Left cardiac atrium (tissue), 4 donors: Measurements from ENCODE around the gene TIMP4. TPM values are rescaled to one million over a fixed set of nuclear protein-coding genes. Genes with fewer than 3 reads are reported as not detected.

Source experiments
- ATAC-seq, 2 donors: fragments of 200-7000 bp; cut with Tn5 transposase; one replicate each; pipeline ENCODE4 v1.9.1; 2020; ENCODE audit warnings: mild to moderate bottlenecking in 2 of 2, moderate library complexity in 2 of 2
- DNase-seq: peaks from one replicate; pipeline ENCODE4 v3.0.0-alpha.2; 2020
- intact Hi-C, 2 donors: fragments of 100-400 bp; cut with DNase I; formaldehyde crosslinking; loops; one replicate each; pipeline versions ENCODE4 v1.14.1 to v1.15.1; 2022 to 2023
- total RNA-seq, 2 donors: library from RNA; stranded (reverse); fragmentation: NEBNext Ultra II Directional; extraction: Animal tissue kit (Norgen Biotek cat#: 25700); gene quantifications; one replicate each; pipeline ENCODE4 v1.2.1, GENCODE V29; 2021
- donor health status: DM: no; HTN: yes; CAD: no.
- donor health status: DM: no; HTN: yes; CAD: no; lungs with severe emphysema.
- donor health status: DM: yes; HTN: yes; CAD: no.
- donor health status: Dilated cardiomyopathy.

Gene TIMP4
- total RNA-seq, 2 donors from 2014 or later: 54.5 to 72.8 TPM

DNA sequence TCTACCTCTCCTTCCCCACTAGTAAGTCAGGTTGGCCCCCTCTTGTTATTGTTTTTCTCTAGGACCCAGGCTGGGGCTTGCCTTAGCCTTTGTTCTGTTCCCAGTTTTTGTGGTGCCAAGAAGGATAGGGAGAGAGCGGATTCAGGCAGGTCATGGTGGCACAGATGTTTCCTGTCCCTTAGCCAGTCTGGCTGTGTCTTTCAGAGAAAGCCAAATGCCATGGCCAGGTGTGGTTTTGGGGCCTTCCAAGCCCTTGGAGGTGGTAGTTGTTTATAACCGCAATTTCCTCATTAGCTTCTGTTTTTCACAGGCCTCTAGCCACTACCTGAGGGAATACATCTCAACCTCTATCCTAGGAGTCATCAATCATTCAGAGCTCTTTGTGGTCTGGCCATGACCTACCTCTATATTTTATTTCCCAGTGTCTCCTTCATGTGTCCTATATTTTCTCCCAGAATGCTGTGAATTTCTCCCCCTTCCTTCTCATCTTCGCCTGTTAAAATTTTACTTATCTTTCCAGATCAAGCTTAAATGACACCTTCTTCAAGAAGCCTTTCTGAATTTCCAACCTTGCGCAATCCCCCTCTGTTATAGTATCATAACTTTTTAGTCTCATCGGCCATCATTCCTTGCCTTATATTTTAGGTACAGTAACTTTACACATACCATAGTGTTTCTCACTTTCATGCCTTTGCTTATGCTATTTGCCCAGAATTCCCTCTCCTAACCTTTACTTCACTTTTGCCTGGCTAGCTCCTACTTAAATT is 38.2 kb downstream of the TIMP4 start:
- ATAC-seq (no peak), DNase-seq (no peak)
- intact Hi-C loops: no loop called here

DNA sequence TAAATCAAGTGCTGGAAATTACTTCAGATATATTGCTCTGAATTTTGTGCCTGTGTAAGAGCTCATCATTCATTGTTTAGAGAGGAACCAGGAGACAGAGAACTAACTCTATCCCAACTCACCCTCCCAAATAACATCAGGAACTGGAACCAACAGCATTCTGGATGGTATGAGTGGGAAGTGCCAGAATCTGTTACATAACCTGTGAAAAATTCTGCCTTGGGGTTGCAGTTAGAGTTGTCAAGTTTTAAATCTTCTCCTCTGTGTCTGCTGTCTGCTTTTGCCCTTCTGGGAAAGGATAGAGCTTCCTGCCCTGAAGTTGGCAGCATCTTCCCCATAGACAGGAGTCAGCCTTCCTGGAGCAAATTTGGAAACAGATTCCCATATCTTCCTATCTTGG is 41.2 kb downstream of the TIMP4 start:
- intact Hi-C loops: no loop called here
- ATAC-seq (no peak), DNase-seq (no peak)

DNA sequence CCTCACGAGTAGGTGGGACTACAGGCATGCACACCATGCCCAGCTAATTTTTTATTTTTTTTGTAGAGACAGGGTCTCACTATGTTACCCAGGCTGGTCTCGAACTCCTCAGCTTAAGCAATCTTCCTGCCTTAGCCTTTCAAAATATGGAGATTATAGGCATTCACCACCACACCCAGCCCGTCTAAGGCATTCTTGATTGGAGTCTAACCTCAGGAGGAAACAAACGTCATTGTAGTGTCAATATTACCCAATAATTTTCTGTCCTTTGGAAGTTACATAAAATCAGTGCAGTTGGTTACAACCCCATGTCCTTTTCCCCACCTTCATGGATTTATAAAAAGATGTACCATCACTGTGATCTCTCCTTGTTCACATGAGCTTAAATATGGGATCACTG is 41.8 kb downstream of the TIMP4 start:
- no peak for ATAC-seq
- intact Hi-C loops: no loop called here
- no peak for DNase-seq

- intact Hi-C loops: no loop called here
- ATAC-seq: no peak
- DNase-seq: no peak
Observed at GRCh38 chr3:12115849-12116248, 42.9 kb downstream of the TIMP4 start.

DNA sequence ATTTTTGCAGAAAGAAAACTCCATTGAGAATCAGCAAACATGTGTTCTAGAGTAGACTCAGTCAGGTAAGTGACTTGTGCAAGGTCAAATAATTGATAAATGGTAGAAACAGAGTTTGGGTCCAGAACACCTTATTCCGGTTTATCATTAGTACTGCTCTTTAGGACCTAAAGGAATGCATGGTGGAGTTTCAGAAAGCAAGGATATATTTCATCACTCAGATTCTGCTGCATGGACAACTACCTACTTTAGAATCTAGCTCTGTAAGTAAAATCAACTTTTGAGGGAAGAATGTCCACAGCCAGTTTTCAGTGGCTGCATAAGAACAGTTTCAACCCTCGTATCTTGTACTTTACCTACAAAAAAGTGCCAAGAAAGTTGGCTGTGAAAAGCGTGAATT is 43.6 kb downstream of the TIMP4 start:
- DNase-seq: no peak
- intact Hi-C loops: no loop called here
- no peak for ATAC-seq

DNA sequence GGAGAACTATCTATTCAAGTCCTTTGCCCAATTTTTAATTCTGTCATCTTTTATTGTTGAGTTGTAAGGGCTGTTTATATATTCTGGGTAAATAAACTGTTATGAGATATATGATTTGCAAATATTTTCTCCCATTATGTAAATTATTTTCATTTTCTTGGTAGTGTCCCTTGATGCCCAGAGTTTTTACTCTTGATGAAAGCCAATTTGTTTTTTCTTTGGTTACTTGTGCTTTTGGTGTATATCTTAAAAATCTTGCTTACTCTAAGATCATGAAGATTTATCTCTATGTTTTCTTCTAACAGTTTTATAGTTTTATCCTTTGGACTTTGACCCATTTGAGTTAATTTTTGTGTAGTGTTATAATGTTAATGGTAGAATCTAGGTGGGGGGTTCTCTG is 44.5 kb downstream of the TIMP4 start:
- ATAC-seq: no peak
- intact Hi-C loops: no loop called here
- no peak for DNase-seq

DNA sequence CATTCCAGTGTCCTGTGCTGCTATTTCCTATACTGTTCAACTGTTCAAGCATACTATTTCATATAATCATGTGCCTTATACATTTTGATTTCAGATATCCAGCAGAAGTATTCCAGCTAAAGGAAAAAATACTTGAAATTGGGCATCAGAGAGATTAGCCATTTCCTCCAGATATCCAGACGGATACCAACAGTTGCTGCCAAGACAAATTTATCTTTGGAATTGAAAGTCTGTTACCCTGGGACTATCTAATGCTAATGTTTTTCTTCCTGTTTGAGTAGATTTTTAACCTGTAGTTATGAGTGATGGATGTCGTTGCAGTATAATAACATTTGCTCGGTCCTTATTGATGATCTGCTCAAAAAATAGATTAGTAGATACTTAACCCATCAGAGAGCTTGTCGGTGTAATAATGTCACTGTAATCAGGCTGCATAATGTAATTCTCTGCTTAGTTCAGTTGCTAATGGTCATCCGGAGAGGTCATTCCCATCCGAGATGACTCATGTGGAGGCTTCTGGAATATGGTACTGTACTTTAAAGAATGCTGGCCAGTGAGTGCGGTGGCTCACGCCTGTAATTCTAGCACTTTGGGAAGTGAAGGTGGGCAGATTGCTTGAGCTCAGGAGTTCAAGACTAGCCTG is 51.5 kb downstream of the TIMP4 start:
- ATAC-seq: no peak
- intact Hi-C loops: no loop called here

More for the DNA sequence above, 51.5 kb downstream of the TIMP4 start:
- DNase-seq: no peak

Other genes with a start within 250 kb of the TIMP4 start
- 1 to 10 TPM; 4.4 to 5.2 TPM for gene SYN2, start 154.5 kb downstream of the TIMP4 start, total RNA-seq
- gene PPARG, start 130.2 kb upstream of the TIMP4 start, total RNA-seq: 10 to 100 TPM; 40.1 to 57.2 TPM